GM12864 (cell line): ENCODE data around the gene FNTB.

ENCODE experiments used
- DNase-seq: peaks from one replicate; pipeline ENCODE4 v3.0.0-alpha.2; 2011; ENCODE audit warnings: low read depth
- H3K4me3 ChIP-seq: 2 replicates; pipeline ENCODE4 v1.5.1; 2011; ENCODE audit warnings: mild to moderate bottlenecking, low read depth, low read length, control low read depth
- CTCF ChIP-seq: IDR thresholded peaks from 2 replicates; pipeline ENCODE4 v1.5.1; 2011; ENCODE audit warnings: low read depth, mild to moderate bottlenecking, moderate library complexity, low read length, control low read depth, inconsistent platforms; ENCODE audit errors: missing control alignments

FNTB gene

GRCh38 chr14:65074449-65075150, 87.9 kb downstream of the FNTB start:
- no peak for TF ChIP-seq CTCF
- no peak overlapping the region for H3K4me3 ChIP-seq
- DNase-seq = no peak

GRCh38 chr14:65075628-65076325, 89.1 kb downstream of the FNTB start:
- no peak overlapping the region for H3K4me3 ChIP-seq
- no peak for DNase-seq
- no peak for TF ChIP-seq CTCF

- no peak for TF ChIP-seq CTCF
- no peak overlapping the region for H3K4me3 ChIP-seq
- DNase-seq = no peak
Measured at GRCh38 chr14:65077318-65077717, 90.6 kb downstream of the FNTB start.

GRCh38 chr14:65079201-65079600, 92.5 kb downstream of the FNTB start:
- no peak for TF ChIP-seq CTCF
- no peak overlapping the region for H3K4me3 ChIP-seq
- no peak for DNase-seq

- DNase-seq = no peak
- H3K4me3 ChIP-seq = no peak overlapping the region
- no peak for TF ChIP-seq CTCF
Measured at GRCh38 chr14:65079768-65080167, 93.1 kb downstream of the FNTB start.

GRCh38 chr14:65080960-65081747, 94.5 kb downstream of the FNTB start:
- no peak for TF ChIP-seq CTCF
- no peak overlapping the region for H3K4me3 ChIP-seq
- no peak for DNase-seq
